H54 (cell line): ENCODE results near the gene RAB9A.

Experiments
- DNase-seq: peaks from one replicate; pipeline ENCODE4 v3.0.0; 2011; ENCODE audit warnings: low spot score, mixed read lengths; ENCODE audit not compliant: insufficient read length
- FAIRE-seq: peaks from 3 replicates; lab custom pipeline; 2011; peaks lifted over from hg19 to GRCh38; lab: Jason Lieb, UNC
- POLR2A ChIP-seq: IDR thresholded peaks from 2 replicates; pipeline ENCODE4 v1.6.1; 2011; ENCODE audit warnings: low read depth, mild to moderate bottlenecking, low read length

RAB9A gene

DNA sequence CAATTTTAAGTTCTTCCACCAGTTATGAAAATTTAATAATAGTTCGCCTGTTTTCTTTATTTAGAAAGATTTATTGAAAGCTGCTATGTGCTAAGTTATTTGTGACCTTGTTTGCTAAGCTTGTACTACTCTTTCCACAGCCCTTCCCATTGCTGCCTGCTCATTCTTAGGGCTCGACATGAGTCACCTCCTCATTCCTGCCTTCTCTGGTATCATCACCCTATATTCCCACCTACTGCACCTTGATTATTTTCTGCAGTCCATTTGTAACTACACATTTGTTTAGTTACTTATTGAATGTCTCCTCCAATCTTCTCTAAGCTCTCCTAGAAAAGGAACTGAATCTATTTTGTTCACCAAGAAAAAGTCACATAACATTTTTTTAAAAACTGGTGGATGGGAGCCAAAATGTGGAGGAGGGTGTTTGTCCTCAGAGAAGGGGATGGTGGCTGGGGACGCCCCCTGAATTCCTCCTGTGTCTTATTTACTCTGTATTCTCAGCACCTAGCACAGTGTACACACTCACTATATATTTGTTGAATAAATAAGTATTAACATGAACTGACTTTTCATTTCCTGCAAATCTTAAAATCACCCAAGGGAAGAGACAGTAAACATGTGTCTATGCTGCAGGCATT lies 3.7 kb upstream of the RAB9A start:
- TF ChIP-seq POLR2A = no peak
- DNase-seq (no peak), FAIRE-seq (no peak)

DNA sequence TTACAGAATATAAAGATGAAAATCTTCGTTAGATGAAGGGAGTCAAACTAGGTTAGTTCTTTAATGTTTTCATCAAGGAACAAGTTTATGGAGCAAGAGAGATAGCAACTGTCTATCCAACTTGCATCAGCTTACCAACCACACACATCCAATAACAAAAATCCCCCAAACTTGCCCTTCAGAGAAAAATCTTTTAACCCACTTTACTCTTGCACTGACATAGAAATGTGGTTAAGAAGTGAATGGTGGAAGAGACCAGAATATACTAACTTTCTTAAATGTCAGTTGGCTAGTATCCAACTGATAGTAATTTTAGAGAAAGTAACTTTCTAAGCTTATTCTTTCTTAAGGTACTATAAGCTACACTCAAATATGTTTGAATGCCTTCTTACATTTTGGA lies 1.7 kb upstream of the RAB9A start:
- FAIRE-seq (no peak), DNase-seq (no peak)
- TF ChIP-seq POLR2A = no peak

DNA sequence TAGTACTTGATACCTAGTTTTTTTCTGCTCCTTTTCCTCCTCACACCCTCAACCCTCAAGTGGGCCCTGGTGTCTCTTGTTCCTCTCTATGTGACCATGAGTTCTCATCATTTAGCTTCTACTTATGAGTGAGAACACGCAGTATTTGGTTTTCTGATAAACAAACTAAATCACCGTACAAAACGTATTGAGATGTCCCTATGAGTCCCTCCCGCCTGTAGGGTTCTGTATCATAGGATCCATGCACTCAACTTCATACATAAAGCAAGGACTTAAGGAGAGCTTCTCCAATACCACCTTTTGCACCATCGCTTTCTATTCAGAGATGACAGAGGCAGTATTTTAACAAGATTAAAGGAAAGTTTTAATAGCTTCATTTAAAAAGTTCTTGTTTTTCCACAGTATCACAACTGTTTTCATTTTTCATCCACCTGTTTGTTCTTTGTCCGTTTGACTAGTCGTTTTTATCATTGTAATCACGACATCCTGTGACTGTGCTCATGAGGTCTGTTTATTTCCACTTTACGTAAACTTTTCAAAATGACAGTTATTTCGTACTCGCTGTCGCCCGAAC lies 457 bp upstream of the RAB9A start:
- FAIRE-seq (no peak), DNase-seq (no peak)
- no peak for TF ChIP-seq POLR2A

DNA sequence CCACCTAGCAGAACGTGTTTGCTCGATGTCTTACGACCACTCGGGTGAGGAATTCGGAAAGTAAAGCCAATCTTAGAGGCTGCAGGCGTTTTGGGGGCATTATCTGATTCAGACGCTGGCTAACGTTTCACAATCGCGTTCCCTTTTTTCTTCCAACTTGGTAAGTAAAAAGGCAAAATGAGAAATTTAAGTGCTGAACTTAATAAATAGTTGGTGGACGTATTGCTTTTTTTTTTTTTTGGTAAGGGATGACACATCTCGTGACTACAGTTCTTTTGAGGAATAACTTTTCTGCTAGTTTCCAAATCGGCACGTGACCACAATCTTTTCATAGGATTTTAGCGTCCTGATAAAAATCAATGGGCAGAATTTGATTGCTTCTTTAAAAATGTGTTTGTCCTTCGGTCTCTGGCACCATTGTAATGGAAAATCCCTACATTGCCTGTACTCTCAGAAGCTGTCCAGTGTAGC lies 848 bp downstream of the RAB9A start:
- DNase-seq (no peak), FAIRE-seq (no peak)
- TF ChIP-seq POLR2A = no peak

DNA sequence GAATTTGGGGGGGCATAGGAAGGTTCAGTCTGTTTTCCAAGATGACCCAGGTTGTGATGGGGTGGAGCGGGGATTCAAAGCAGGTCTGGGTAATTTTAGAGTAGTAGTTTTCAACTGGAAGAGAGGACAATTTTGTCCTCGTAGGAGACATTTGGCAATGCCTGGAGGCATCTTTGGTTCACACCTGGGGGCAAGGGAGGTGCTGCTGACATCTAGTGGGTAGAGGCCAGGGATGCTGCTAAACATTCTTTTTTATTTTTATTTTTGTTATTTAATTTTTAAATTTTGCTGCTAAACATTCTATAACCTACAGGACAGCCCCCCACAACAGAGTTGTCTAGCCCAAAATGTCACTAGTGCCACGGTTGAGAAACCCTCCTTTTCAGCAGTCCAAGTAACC lies 1.9 kb downstream of the RAB9A start:
- FAIRE-seq = no peak
- no peak for TF ChIP-seq POLR2A
- DNase-seq = no peak

DNA sequence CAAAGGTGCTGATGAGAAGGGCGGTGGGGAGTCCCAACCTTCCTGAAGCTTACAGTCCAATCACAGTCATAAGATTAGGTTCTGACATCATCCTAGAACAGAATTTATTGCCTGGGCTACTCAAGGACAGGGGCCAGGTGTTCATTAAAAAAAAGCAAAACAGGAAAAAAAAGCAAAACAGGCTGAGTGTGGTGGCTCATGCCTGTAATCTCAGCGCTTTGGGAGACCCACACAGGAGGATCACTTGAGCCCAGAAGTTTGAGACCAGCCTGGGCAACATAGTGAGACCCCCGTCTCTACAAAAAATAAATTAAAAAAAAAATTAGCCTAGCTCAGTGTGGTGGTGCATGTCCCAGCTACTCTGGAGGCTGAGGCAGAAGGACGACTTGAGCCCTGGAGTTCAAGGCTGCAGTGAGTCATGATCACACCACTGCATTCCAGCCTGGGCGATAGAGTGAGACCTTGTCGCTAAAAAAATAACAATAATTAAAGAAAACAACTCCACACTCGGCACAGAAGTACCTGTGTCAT lies 3.0 kb downstream of the RAB9A start:
- FAIRE-seq (no peak), DNase-seq (no peak)
- TF ChIP-seq POLR2A = no peak

GRCh38 chrX:13692771-13693231 lies 3.9 kb downstream of the RAB9A start:
- no peak for DNase-seq
- FAIRE-seq = no peak
- no peak for TF ChIP-seq POLR2A

DNA sequence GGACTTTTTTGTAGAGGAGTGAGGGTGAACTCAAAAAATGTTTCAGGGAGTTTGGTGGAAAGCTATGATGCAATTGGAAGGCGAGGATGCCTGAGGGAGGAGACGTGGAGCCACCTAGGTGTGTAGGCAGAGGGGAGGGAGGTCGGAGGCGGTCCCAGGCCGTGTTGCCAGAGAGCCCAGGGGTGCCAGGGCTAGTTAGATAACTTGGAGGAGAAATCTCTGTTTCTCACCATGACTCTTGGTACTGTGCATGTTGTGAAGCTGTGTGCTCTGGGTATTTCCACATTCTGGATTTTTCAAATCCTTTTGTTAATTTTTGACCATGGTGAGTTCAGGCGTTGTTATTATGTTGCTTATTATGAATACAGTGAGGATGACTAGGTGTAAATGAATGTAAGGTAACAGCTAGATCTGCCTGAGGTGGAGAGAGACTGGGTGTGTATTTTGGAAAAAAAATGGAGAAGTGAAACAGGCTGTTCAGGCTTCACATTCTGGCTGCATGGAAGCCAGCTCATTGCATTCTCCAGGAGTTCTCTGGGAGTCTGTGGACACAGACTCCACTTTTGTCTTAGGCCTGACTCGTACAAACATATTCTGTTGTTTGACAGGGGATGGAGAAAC lies 4.5 kb downstream of the RAB9A start:
- no peak for TF ChIP-seq POLR2A
- FAIRE-seq (no peak), DNase-seq (no peak)

DNA sequence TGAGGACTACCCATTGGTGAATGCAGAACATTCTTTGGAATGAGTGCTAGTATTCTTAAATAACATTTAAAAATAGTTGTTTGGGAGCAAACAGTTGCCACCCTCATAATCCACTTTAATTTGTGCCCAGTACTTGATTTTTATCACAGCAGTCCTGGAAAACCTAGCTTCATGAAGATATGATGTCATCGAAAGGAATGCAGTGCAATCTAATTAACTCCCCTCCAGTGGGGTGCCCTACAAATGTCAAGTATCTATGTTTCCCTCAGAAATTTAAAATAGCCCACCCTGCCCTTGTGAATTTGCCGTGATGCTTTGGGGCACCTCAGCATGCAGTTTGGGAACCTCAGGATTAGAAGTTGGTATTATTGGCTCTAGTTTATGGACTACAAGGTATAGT lies 5.4 kb downstream of the RAB9A start:
- FAIRE-seq (no peak), DNase-seq (no peak)
- TF ChIP-seq POLR2A = no peak

DNA sequence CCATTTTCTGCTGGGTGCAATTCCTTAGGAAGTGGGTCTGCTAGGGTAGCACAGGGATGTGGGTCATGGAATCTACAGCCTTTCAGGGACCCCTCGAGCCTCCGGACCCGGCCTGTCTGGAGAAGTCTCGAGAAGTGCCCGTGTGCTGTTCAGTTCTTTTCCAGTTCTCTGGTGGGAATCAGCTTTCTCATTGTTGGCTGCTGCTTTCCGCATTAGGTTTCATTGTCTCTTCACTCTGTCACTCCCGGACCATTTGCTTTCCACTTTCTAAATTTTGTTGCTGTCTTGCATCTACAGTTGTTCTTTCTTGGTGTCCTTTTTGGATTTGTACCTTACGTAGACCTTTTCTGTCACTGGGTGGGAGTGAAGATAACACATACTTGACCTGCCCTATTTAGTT lies 6.1 kb downstream of the RAB9A start:
- FAIRE-seq = no peak

DNA sequence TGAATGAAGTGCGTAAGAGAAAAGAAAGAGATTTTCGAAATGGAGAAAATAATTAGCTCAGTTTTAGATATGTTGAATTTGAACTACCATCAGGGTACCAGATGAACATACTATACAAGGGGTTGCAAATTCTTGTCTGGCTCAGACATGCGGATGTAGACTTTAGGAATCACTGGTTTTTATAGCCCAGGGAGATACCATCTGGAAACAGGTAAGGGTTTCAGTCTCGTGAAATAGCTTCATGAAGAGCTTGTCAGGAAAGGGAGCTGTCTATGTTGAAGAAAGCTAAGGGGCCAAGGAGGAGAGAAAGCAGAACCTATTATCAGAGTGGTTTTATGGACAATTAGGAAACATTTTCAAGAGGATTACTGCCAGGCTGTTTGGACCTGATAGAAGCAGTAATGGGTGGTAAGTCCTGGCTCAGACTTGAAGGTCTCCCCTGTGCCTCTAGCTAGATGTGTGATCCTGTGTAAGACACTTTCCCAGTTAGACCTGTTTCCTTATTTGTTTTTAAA lies 6.7 kb downstream of the RAB9A start:
- no peak for DNase-seq
- FAIRE-seq = no peak
- TF ChIP-seq POLR2A = no peak

More for the DNA sequence above, 6.1 kb downstream of the RAB9A start:
- TF ChIP-seq POLR2A = no peak
- no peak for DNase-seq

DNA sequence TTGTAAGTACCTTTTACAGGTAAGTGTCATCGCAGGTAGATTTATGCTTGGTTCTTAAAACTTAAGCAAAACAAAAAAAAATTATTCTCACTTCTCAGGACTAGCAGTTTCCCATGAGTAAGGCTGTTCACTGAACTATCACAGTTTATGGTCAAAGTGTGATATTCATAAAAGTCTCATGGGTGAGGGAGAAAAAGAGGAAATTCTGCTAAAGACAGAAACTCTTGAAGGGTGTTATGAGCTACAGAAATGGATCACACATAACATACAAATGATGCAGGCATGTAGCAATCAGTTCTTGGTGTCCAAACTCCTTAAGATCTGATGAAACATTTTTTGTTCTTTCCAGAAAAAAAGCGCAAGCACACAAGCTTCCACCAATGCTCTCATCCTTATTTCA lies 8.5 kb downstream of the RAB9A start:
- FAIRE-seq = no peak

GRCh38 chrX:13697976-13698375 lies 9.0 kb downstream of the RAB9A start:
- no peak for FAIRE-seq
- DNase-seq = no peak
- TF ChIP-seq POLR2A = no peak

More for the DNA sequence above, 8.5 kb downstream of the RAB9A start:
- no peak for TF ChIP-seq POLR2A
- no peak for DNase-seq

DNA sequence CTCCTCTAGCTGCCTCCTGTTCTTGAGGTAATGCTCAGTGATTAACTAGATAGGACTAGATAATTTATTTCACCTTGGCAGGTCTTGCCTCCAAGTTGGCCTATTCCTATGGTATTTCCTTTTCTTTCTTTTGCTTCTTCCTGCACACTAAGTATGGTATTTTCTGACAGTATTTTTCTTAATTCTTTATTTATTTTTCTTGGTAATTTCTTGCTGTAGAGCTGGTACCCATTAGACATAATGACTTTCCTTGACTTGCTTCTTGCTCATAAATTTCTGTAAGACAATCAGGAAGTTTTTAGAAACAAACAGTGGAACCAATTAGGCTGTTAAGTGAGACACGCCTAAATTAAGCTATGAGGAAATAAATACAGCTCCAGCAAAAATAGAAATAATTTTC lies 9.5 kb downstream of the RAB9A start:
- TF ChIP-seq POLR2A = no peak
- no peak for FAIRE-seq

More for the DNA sequence above, 9.5 kb downstream of the RAB9A start:
- DNase-seq = no peak
